Kidney (tissue), 14 donors: ENCODE results near the gene CLDN22. TPM values are rescaled to one million over a fixed set of nuclear protein-coding genes. Genes with fewer than 3 reads are reported as not detected.
"Not testable (repeated sequence)": the region's sequence is repeated elsewhere in the genome, so short reads cannot be mapped to it uniquely, and the experiment has no call there.

Source experiments
- DNase-seq, 5 donors: peaks; one replicate each; pipeline ENCODE4 v3.0.0-alpha.2; 2013 to 2020
- FAIRE-seq: peaks from 2 replicates; lab custom pipeline; 2012; peaks lifted over from hg19 to GRCh38; lab: Jason Lieb, UNC
- H3K27ac ChIP-seq, 2 donors: one replicate each; pipeline ENCODE4 v1.7.0; 2013; ENCODE audit warnings: low read depth in 2 of 2, low read length in 2 of 2, inconsistent platforms in 1 of 2
- H3K27me3 ChIP-seq: one replicate; pipeline ENCODE4 v1.7.1; 2013; ENCODE audit warnings: low read length, inconsistent platforms; ENCODE audit not compliant: control insufficient read depth, insufficient read depth
- H3K36me3 ChIP-seq, 3 donors: one replicate each; pipeline versions ENCODE4 v1.7.0 to v1.7.1; 2013; ENCODE audit warnings: low read length in 3 of 3, control low read depth in 1 of 3, inconsistent platforms in 1 of 3; ENCODE audit not compliant: insufficient read depth in 3 of 3, control insufficient read depth in 2 of 3
- H3K4me1 ChIP-seq, 3 donors: one replicate each; pipeline versions ENCODE4 v1.7.0 to v1.7.1; 2013; ENCODE audit warnings: low read length in 3 of 3, inconsistent platforms in 1 of 3, low read depth in 1 of 3; ENCODE audit not compliant: control insufficient read depth in 2 of 3, insufficient read depth in 2 of 3
- H3K4me3 ChIP-seq, 3 donors: one replicate each; pipeline versions ENCODE4 v1.7.0 to v1.8.1; 2013; ENCODE audit warnings: low read length in 3 of 3, control low read depth in 1 of 3, inconsistent platforms in 1 of 3
- H3K9ac ChIP-seq, 3 donors: one replicate each; pipeline versions ENCODE4 v1.7.0 to v1.7.1; 2013; ENCODE audit warnings: low read length in 3 of 3, control low read depth in 1 of 3, inconsistent platforms in 1 of 3
- H3K9me3 ChIP-seq, 3 donors: one replicate each; pipeline versions ENCODE4 v1.7.0 to v1.7.1; 2013; ENCODE audit warnings: low read length in 3 of 3, control low read depth in 1 of 3, inconsistent platforms in 1 of 3; ENCODE audit not compliant: control insufficient read depth in 2 of 3, insufficient read depth in 1 of 3
- CTCF ChIP-seq: IDR thresholded peaks from 3 replicates; pipeline ENCODE4 v1.5.1; 2012; ENCODE audit warnings: mild to moderate bottlenecking, moderate library complexity, borderline replicate concordance; ENCODE audit not compliant: insufficient read depth; ENCODE audit errors: extremely low read depth
- intact Hi-C: fragments of 100-400 bp; cut with DNase I; formaldehyde crosslinking; loops from one replicate; pipeline ENCODE4 v1.11.1; 2022
- polyA plus RNA-seq: library from polyadenylated mRNA; stranded (reverse); fragments of 350-450 nt; fragmentation: Illumina TruSeq; extraction: RNeasy Lipid Tissue Mini Kit (QIAGEN cat#74804); gene quantifications from one replicate; pipeline ENCODE4 v1.2.3, GENCODE V29; 2014; ENCODE audit warnings: low read depth, low replicate concordance; ENCODE audit not compliant: insufficient read depth
- total RNA-seq: library from RNA; stranded (reverse); fragmentation: NEBNext Ultra II Directional; extraction: Animal tissue kit (Norgen Biotek cat#: 25700); gene quantifications from one replicate; pipeline ENCODE4 v1.2.1, GENCODE V29; 2021
- donor health status: control.
- donor health status: control.
- donor health status: control.
- donor health status: control.
- donor health status: control.
- donor health status: DM: yes; HTN: yes; CAD: no.
- donor health status: Normal renal cell carcinoma (clear cell type).

The CLDN22 gene
- total and polyA plus RNA-seq, 2 donors from 2014 or later = 0.39 TPM; not detected in 1

GRCh38 chr4:183327827-183328226 lies 7.8 kb upstream of the CLDN22 start:
- DNase-seq (no peak), FAIRE-seq (no peak)
- H3K4me1 ChIP-seq = peaks cover 0 to 14% (median 11%) of the 10 kb centered on the region in 3 donors
- H3K36me3 ChIP-seq = peaks cover 0 to 4% (median 0%) of the 10 kb centered on the region in 3 donors
- no peaks in the 10 kb centered on the region for H3K27me3 ChIP-seq
- no peak overlapping the region for H3K4me3 ChIP-seq
- intact Hi-C loops = no loop called here
- no peak for TF ChIP-seq CTCF
- no peak overlapping the region for H3K9ac ChIP-seq
- H3K9me3 ChIP-seq = peaks cover 0 to 14% (median 0%) of the 10 kb centered on the region in 3 donors
- H3K27ac ChIP-seq = no peak overlapping the region

- Histone ChIP-seq H3K9ac (no peak overlapping the region), H3K27ac (no peak overlapping the region), H3K27me3 (no peaks in the 10 kb centered on the region), H3K9me3 (peaks cover 0 to 14% (median 0%) of the 10 kb centered on the region in 3 donors), H3K36me3 (peaks cover 0 to 4% (median 0%) of the 10 kb centered on the region in 3 donors), H3K4me1 (peaks cover 0 to 14% (median 1%) of the 10 kb centered on the region in 3 donors), H3K4me3 (no peak overlapping the region)
- FAIRE-seq (no peak), DNase-seq (no peak)
- TF ChIP-seq CTCF = no peak
- intact Hi-C loops = no loop called here
These were observed 6.8 kb upstream of the CLDN22 start for GRCh38 chr4:183326853-183327252.

GRCh38 chr4:183326387-183326786 lies 6.3 kb upstream of the CLDN22 start:
- H3K36me3 ChIP-seq, H3K27me3 ChIP-seq, DNase-seq, FAIRE-seq, H3K4me3 ChIP-seq, H3K27ac ChIP-seq, H3K9ac ChIP-seq, intact Hi-C loops: not testable (repeated sequence)
- H3K9me3 ChIP-seq = peaks cover 0 to 14% (median 0%) of the 10 kb centered on the region in 3 donors
- H3K4me1 ChIP-seq = peaks cover 0 to 13% (median 0%) of the 10 kb centered on the region in 3 donors

- H3K4me1 ChIP-seq = no peaks in the 10 kb centered on the region
- FAIRE-seq (no peak), DNase-seq (no peak)
- TF ChIP-seq CTCF = no peak
- no peak overlapping the region for H3K9ac ChIP-seq
- no peak overlapping the region for H3K27ac ChIP-seq
- no peak overlapping the region for H3K4me3 ChIP-seq
- peaks cover 0 to 14% (median 0%) of the 10 kb centered on the region in 3 donors for H3K9me3 ChIP-seq
- peaks cover 0 to 4% (median 0%) of the 10 kb centered on the region in 3 donors for H3K36me3 ChIP-seq
- intact Hi-C loops = no loop called here
- no peaks in the 10 kb centered on the region for H3K27me3 ChIP-seq
These were observed 4.5 kb upstream of the CLDN22 start for GRCh38 chr4:183324619-183325018.

GRCh38 chr4:183324056-183324455 lies 4.0 kb upstream of the CLDN22 start:
- H3K4me1 ChIP-seq, intact Hi-C loops: not testable (repeated sequence)

More at GRCh38 chr4:183324056-183324455, 4.0 kb upstream of the CLDN22 start:
- not testable (repeated sequence) for H3K27me3 ChIP-seq, H3K9ac ChIP-seq, H3K36me3 ChIP-seq, DNase-seq, H3K4me3 ChIP-seq, H3K27ac ChIP-seq, FAIRE-seq
- peaks cover 0 to 10% (median 0%) of the 10 kb centered on the region in 3 donors for H3K9me3 ChIP-seq
